ENCODE data around the gene RTEL1. TPM values are rescaled to one million over a fixed set of nuclear protein-coding genes. Genes with fewer than 3 reads are reported as not detected.

RTEL1 gene
- total and polyA plus RNA-seq, 9 of the 15 experiments (the other 6 are each of a cell fraction or from before 2014, with no cell fraction given), result 0.36 to 61.0 (median 17.9) TPM

DNA sequence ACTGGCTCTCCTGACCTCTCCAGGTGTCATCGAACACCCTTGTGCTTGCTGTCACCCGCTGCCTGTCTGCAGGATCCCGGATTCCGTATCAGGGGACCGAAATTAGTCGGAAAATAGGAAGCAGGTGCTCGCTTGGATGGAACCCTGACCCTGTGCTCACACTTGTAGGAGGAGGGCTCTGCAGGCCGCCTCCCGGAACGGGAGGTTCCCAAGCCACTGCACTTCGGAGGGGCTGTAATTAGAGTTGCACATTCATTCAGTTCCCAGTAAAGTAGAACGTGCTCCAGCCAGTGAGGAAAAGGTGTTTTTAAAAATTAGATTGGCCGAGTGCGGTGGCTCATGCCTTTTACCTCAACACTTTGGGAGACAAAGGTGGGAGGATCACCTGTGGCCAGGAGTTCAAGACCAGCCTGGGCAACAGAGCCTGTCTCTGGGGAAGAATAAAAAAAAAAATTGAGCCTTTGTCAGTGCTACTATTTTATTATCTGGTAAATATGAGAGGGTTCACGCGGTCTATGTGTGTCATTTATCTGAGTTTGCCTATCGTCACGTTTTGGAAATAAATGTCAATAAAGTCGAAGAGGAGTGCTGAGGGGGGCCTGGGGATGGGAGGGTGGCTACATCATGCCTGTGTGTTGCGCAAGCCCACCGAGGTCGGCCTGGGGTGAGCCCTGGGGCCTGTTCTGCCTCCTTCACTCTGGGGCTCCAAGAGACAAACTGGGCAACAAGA, 29.7 kb upstream of the RTEL1 start (continued):
- TF ChIP-seq GTF2E2 (tag; IDR thresholded peaks at IDR 0.05) (peak; percentile 95), BRD9 (IDR thresholded peaks at IDR 0.05; ENCODE audit: low read depth, partially characterized antibody) (peak; percentile 71), ZKSCAN1 (IDR thresholded peaks at IDR 0.05; ENCODE audit: low read depth, low read length) (peak; percentile 66), STAT5A (IDR thresholded peaks at IDR 0.05; ENCODE audit: borderline replicate concordance, low read length) (peak; percentile 59; the same call in 1 of the 2 replicates), POLR2G (IDR thresholded peaks at IDR 0.05; ENCODE audit: low read depth, low read length) (0 out of 2 replicates have a peak, but pooled peaks have one; percentile 0), HNRNPUL1 (IDR thresholded peaks at IDR 0.05; ENCODE audit: low read length) (peak; percentile 39; the same call in 1 of the 2 replicates), RNF2 (IDR thresholded peaks at IDR 0.05) (peak; percentile 63; the same call in 1 of the 2 replicates), ZNF384 (IDR thresholded peaks at IDR 0.05; ENCODE audit: low read depth, low read length) (peak; percentile 56), ATF7 (IDR thresholded peaks at IDR 0.05) (peak; percentile 59), ZNF232 (CRISPR knock-in tag; IDR thresholded peaks at IDR 0.05) (no peak; the same call in 1 of the 2 replicates), BCL6 (CRISPR knock-in tag; IDR thresholded peaks at IDR 0.05) (no peak), NCOA6 (IDR thresholded peaks at IDR 0.05) (no peak), CBX1 (IDR thresholded peaks at IDR 0.05; ENCODE audit: low read depth) (0 out of 2 replicates have a peak, but pooled peaks have one; percentile 33), HNRNPLL (IDR thresholded peaks at IDR 0.05; ENCODE audit: low read depth, low read length, poor library complexity, severe bottlenecking) (peak; percentile 11), GABPA (tag; conservative IDR thresholded peaks at IDR 0.05; ENCODE audit: low read depth) (peak; percentile 92), CCAR2 (IDR thresholded peaks at IDR 0.05; ENCODE audit: low read depth, low read length) (0 out of 2 replicates have a peak, but pooled peaks have one; percentile 68), BHLHE40 (IDR thresholded peaks at IDR 0.05; ENCODE audit: low read length) (peak; percentile 64)
- TF ChIP-seq, protein P1, sequence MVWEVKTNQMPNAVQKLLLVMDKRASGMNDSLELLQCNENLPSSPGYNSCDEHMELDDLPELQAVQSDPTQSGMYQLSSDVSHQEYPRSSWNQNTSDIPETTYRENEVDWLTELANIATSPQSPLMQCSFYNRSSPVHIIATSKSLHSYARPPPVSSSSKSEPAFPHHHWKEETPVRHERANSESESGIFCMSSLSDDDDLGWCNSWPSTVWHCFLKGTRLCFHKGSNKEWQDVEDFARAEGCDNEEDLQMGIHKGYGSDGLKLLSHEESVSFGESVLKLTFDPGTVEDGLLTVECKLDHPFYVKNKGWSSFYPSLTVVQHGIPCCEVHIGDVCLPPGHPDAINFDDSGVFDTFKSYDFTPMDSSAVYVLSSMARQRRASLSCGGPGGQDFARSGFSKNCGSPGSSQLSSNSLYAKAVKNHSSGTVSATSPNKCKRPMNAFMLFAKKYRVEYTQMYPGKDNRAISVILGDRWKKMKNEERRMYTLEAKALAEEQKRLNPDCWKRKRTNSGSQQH (CRISPR knock-in tag; IDR thresholded peaks at IDR 0.05), result peak; percentile 72; the same call in 1 of the 2 replicates
- TF ChIP-seq, protein P2, sequence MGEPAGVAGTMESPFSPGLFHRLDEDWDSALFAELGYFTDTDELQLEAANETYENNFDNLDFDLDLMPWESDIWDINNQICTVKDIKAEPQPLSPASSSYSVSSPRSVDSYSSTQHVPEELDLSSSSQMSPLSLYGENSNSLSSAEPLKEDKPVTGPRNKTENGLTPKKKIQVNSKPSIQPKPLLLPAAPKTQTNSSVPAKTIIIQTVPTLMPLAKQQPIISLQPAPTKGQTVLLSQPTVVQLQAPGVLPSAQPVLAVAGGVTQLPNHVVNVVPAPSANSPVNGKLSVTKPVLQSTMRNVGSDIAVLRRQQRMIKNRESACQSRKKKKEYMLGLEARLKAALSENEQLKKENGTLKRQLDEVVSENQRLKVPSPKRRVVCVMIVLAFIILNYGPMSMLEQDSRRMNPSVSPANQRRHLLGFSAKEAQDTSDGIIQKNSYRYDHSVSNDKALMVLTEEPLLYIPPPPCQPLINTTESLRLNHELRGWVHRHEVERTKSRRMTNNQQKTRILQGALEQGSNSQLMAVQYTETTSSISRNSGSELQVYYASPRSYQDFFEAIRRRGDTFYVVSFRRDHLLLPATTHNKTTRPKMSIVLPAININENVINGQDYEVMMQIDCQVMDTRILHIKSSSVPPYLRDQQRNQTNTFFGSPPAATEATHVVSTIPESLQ (CRISPR knock-in tag; IDR thresholded peaks at IDR 0.05), result 0 out of 2 replicates have a peak, but pooled peaks have one; percentile 48
- TF ChIP-seq, protein P3, sequence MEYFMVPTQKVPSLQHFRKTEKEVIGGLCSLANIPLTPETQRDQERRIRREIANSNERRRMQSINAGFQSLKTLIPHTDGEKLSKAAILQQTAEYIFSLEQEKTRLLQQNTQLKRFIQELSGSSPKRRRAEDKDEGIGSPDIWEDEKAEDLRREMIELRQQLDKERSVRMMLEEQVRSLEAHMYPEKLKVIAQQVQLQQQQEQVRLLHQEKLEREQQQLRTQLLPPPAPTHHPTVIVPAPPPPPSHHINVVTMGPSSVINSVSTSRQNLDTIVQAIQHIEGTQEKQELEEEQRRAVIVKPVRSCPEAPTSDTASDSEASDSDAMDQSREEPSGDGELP (CRISPR knock-in tag; IDR thresholded peaks at IDR 0.05; ENCODE audit: borderline replicate concordance), result peak; percentile 72
- TF ChIP-seq, protein P4, sequence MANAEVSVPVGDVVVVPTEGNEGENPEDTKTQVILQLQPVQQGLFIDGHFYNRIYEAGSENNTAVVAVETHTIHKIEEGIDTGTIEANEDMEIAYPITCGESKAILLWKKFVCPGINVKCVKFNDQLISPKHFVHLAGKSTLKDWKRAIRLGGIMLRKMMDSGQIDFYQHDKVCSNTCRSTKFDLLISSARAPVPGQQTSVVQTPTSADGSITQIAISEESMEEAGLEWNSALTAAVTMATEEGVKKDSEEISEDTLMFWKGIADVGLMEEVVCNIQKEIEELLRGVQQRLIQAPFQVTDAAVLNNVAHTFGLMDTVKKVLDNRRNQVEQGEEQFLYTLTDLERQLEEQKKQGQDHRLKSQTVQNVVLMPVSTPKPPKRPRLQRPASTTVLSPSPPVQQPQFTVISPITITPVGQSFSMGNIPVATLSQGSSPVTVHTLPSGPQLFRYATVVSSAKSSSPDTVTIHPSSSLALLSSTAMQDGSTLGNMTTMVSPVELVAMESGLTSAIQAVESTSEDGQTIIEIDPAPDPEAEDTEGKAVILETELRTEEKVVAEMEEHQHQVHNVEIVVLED (CRISPR knock-in tag; IDR thresholded peaks at IDR 0.05), result peak; percentile 72
- TF ChIP-seq, protein P5, sequence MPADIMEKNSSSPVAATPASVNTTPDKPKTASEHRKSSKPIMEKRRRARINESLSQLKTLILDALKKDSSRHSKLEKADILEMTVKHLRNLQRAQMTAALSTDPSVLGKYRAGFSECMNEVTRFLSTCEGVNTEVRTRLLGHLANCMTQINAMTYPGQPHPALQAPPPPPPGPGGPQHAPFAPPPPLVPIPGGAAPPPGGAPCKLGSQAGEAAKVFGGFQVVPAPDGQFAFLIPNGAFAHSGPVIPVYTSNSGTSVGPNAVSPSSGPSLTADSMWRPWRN (IDR thresholded peaks at IDR 0.05; ENCODE audit: low read depth), result peak; percentile 46; the same call in 1 of the 2 replicates
